ENCODE measurements around the gene IBA57.
A peak's percentile ranks its signal among the peaks of the same experiment; 100 is the strongest.

IBA57 gene

DNA sequence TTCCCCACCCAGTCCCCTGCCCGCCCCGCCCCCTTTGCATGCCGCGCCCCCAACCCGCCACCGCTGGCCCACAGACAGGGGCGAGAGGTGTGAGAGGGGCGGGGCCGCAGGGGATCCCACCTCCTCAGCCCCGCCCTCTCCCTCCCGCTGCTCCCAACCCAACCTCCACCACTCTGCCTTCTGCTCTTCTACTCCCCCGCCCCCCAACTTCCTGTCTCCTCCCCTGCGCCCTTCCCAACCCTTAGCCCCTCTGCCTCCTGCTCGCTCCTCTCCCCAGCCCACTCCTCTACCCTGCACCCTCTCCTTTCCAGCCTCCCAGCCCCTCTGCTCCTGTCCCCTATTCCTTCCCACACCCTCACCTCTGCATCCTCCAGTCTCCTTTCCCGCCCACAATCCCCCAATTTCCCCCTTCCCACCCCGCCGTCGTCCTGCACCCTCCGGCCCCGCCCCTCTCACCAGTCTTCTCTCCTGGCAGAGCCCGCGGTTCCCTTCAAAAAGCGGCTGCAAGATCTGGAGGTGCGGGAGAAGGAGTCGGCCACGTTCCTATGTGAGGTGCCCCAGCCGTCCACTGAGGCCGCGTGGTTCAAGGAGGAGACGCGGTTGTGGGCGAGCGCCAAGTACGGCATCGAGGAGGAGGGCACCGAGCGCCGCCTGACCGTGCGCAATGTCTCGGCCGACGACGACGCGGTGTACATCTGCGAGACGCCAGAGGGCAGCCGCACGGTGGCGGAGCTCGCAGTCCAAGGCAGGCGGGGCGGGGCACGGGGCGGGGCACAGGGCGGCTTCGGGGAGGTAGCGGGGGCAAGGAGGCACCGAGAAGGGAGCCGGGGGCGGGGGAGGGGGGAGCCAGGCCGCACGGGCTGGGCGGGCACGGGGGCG is 47.6 kb downstream of the IBA57 start:
- peak overlapping the region; percentile 47 to 52 for H3K4me3 ChIP-seq (replicated peaks in 1 of 2; ENCODE audit: low read depth in 2 of 2, low read length in 2 of 2)
- peak; percentile 69 to 85 for DNase-seq (ENCODE audit: low read depth in 2 of 2)
- TF ChIP-seq, protein P1, sequence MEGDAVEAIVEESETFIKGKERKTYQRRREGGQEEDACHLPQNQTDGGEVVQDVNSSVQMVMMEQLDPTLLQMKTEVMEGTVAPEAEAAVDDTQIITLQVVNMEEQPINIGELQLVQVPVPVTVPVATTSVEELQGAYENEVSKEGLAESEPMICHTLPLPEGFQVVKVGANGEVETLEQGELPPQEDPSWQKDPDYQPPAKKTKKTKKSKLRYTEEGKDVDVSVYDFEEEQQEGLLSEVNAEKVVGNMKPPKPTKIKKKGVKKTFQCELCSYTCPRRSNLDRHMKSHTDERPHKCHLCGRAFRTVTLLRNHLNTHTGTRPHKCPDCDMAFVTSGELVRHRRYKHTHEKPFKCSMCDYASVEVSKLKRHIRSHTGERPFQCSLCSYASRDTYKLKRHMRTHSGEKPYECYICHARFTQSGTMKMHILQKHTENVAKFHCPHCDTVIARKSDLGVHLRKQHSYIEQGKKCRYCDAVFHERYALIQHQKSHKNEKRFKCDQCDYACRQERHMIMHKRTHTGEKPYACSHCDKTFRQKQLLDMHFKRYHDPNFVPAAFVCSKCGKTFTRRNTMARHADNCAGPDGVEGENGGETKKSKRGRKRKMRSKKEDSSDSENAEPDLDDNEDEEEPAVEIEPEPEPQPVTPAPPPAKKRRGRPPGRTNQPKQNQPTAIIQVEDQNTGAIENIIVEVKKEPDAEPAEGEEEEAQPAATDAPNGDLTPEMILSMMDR (IDR thresholded peaks at IDR 0.05; ENCODE audit: low read depth, low read length): peak; percentile 59

DNA sequence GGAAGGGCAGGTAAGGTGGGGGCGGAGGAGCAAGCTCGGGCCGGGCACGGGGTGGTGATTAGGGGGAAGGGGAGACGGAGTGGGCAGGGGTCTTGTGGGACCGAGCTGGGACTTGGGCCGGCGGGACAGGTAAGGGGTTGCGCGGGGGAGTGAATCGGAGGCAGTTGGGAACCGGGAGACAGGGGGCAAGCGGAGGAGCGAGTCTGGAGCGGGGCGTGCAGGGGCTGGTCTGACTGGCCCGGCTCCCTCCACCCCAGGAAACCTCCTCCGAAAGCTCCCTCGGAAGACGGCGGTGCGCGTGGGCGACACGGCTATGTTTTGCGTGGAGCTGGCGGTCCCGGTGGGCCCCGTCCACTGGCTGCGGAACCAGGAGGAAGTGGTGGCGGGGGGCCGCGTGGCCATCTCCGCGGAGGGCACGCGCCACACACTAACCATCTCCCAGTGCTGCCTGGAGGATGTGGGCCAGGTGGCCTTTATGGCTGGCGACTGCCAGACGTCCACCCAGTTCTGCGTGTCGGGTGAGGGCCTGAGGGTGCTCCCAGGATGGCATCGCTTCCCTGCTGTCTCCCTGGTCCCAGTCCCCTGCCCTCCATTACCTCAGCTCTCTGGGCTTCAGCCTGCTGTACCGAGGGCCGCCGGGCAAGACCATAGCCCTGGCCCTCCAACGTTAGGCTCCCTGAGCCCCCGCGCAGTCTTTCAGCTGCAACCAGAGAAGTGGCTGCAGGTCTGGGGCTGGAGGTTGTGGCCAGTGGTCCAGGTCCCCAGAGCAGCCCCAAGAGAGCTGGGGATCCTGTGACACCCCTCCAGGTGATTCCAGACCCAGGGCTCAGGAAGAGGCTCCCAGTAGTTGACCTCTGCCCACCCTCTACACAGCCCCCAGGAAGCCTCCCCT is 48.6 kb downstream of the IBA57 start:
- peak overlapping the region; percentile 32 to 40 for H3K4me3 ChIP-seq (replicated peaks in 1 of 2; ENCODE audit: low read depth in 2 of 2, low read length in 2 of 2)
- TF ChIP-seq, protein P1 (IDR thresholded peaks at IDR 0.05; ENCODE audit: low read depth, low read length): no peak
- DNase-seq (ENCODE audit: low read depth in 2 of 2): no peak

DNA sequence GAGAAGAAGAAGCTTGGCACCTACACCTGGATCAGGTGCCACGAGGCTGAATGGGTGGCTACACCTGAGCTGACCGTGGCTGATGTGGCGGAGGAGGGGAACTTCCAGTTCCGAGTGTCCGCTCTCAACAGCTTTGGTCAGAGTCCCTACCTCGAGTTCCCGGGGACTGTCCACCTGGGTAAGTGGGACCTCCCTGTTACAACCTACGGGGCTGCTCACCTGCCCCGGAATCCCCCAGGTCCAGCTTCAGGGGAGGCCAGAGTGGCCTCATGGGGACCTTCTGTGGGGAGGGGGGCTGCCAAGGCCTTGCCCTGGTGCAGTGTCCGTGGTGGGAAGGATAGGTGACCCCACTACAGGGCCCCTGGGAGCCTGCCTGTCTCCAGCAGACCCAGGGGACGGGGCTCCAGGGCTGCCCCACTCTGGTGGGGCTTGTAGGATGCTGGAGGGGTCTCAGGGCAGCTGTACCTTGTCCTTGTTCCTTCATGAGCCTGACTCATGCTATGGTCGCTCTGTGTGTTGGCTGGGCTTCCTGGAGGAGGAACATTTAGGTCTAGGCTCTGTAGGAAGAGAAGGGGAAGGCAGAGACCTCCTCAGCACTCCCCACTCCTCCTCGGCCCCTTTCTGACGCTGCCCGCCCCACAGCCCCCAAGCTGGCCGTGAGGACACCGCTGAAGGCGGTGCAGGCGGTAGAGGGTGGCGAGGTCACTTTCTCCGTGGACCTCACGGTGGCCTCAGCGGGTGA is 49.5 kb downstream of the IBA57 start:
- TF ChIP-seq, protein P1 (IDR thresholded peaks at IDR 0.05; ENCODE audit: low read depth, low read length): no peak
- DNase-seq (ENCODE audit: low read depth in 2 of 2): no peak
- H3K4me3 ChIP-seq (replicated peaks in 1 of 2; ENCODE audit: low read depth in 2 of 2, low read length in 2 of 2): no peak overlapping the region

DNA sequence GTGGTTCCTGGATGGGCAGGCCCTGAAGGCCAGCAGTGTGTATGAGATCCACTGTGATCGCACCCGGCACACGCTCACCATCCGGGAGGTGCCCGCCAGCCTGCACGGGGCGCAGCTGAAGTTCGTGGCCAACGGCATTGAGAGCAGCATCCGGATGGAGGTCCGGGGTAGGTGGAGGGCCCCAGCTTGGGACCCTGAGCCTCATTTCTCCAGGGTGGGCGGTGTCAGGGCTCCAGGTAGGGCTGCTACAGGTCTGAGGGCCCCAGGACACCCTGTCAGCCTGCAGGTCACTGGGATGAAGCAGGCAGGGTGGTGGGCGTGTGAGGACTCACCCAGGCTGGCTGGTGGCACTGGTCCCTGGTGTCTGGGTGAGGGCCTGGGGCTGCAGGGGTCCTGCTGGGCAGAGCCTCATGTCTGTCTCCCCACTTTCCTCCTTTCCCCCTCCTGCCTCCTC is 50.1 kb downstream of the IBA57 start:
- TF ChIP-seq, protein P1 (IDR thresholded peaks at IDR 0.05; ENCODE audit: low read depth, low read length): no peak
- no peak for DNase-seq (ENCODE audit: low read depth in 2 of 2)
- H3K4me3 ChIP-seq (replicated peaks in 1 of 2; ENCODE audit: low read depth in 2 of 2, low read length in 2 of 2): no peak overlapping the region

DNA sequence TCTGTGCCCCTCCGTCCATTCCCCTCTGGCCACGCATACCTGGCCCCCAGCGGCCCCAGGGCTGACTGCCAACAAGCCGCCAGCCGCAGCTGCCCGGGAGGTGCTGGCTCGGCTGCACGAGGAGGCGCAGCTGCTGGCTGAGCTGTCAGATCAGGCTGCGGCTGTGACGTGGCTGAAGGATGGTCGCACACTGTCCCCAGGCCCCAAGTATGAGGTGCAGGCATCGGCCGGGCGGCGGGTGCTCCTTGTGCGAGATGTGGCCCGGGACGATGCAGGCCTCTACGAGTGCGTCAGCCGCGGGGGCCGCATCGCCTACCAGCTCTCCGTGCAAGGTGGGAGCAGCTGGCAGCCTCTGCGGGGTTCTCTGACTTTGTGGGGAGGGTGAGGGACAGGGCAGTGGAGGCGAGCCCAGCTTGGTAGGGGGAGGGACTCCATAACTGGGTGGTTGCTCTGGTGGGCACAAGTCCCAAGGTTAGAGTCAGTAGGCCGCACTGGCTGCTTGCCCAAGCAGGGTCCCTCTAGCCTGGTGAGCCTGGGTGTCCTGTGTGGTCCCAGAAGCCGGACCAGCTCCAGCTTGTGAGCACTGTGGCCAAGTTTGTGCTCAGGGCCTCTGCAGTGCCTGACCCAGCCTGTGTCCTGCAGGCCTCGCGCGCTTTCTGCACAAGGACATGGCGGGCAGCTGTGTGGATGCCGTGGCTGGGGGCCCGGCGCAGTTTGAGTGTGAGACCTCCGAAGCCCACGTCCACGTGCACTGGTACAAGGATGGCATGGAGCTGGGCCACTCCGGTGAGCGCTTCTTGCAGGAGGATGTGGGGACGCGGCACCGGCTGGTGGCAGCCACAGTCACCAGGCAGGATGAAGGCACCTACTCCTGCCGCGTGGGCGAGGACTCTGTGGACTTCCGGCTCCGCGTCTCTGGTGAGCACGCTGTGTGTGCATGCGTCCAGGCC is 51.0 kb downstream of the IBA57 start:
- TF ChIP-seq, protein P1 (IDR thresholded peaks at IDR 0.05; ENCODE audit: low read depth, low read length): no peak
- no peak overlapping the region for H3K4me3 ChIP-seq (replicated peaks in 1 of 2; ENCODE audit: low read depth in 2 of 2, low read length in 2 of 2)
- no peak for DNase-seq (ENCODE audit: low read depth in 2 of 2)
